ENCODE results near the gene EXT2.

Gene EXT2

GRCh38 chr11:44172966-44173365 lies 77.5 kb downstream of the EXT2 start:
- TF ChIP-seq CTCF (IDR thresholded peaks at IDR 0.05): no peak
- H2AFZ ChIP-seq: no peak overlapping the region

GRCh38 chr11:44174842-44175241 lies 79.4 kb downstream of the EXT2 start:
- H3K4me3 ChIP-seq (ENCODE audit: low read depth, low read length): no peak overlapping the region
- H2AFZ ChIP-seq: no peak overlapping the region
- no peaks in the 10 kb centered on the region for H3K36me3 ChIP-seq (ENCODE audit: control insufficient read depth, insufficient read depth, low read length)
- H3K27me3 ChIP-seq (ENCODE audit: control insufficient read depth, insufficient read depth, low read length): no peaks in the 10 kb centered on the region
- TF ChIP-seq CTCF (IDR thresholded peaks at IDR 0.05): no peak
- H3K79me2 ChIP-seq: no peaks in the 10 kb centered on the region
- H3K4me2 ChIP-seq (ENCODE audit: low read length): no peak overlapping the region
- no peaks in the 10 kb centered on the region for H3K9me3 ChIP-seq (ENCODE audit: control insufficient read depth, low read length)
- H3K27ac ChIP-seq: no peak overlapping the region
- H3K4me1 ChIP-seq: no peaks in the 10 kb centered on the region
- H3K9ac ChIP-seq: no peak overlapping the region

More at GRCh38 chr11:44172966-44173365, 77.5 kb downstream of the EXT2 start:
- Histone ChIP-seq H3K9me3 (ENCODE audit: control insufficient read depth, low read length) (no peaks in the 10 kb centered on the region), H3K4me3 (ENCODE audit: low read depth, low read length) (no peak overlapping the region), H3K27me3 (ENCODE audit: control insufficient read depth, insufficient read depth, low read length) (no peaks in the 10 kb centered on the region), H3K9ac (no peak overlapping the region), H3K79me2 (no peaks in the 10 kb centered on the region), H3K27ac (no peak overlapping the region), H3K4me1 (no peaks in the 10 kb centered on the region), H3K4me2 (ENCODE audit: low read length) (no peak overlapping the region), H3K36me3 (ENCODE audit: control insufficient read depth, insufficient read depth, low read length) (no peaks in the 10 kb centered on the region)

GRCh38 chr11:44176546-44177213 lies 81.2 kb downstream of the EXT2 start:
- no peaks in the 10 kb centered on the region for H3K79me2 ChIP-seq
- H3K9ac ChIP-seq: no peak overlapping the region
- H3K4me3 ChIP-seq (ENCODE audit: low read depth, low read length): no peak overlapping the region
- no peak for TF ChIP-seq CTCF (IDR thresholded peaks at IDR 0.05)
- no peaks in the 10 kb centered on the region for H3K27me3 ChIP-seq (ENCODE audit: control insufficient read depth, insufficient read depth, low read length)
- H3K9me3 ChIP-seq (ENCODE audit: control insufficient read depth, low read length): no peaks in the 10 kb centered on the region
- no peak overlapping the region for H3K4me2 ChIP-seq (ENCODE audit: low read length)
- H2AFZ ChIP-seq: no peak overlapping the region
- no peaks in the 10 kb centered on the region for H3K36me3 ChIP-seq (ENCODE audit: control insufficient read depth, insufficient read depth, low read length)
- H3K4me1 ChIP-seq: no peaks in the 10 kb centered on the region
- no peak overlapping the region for H3K27ac ChIP-seq

- H3K9ac ChIP-seq: no peak overlapping the region
- H3K27me3 ChIP-seq (ENCODE audit: control insufficient read depth, insufficient read depth, low read length): no peaks in the 10 kb centered on the region
- no peaks in the 10 kb centered on the region for H3K9me3 ChIP-seq (ENCODE audit: control insufficient read depth, low read length)
- TF ChIP-seq CTCF (IDR thresholded peaks at IDR 0.05): no peak
- H3K79me2 ChIP-seq: no peaks in the 10 kb centered on the region
- no peak overlapping the region for H3K4me3 ChIP-seq (ENCODE audit: low read depth, low read length)
- no peak overlapping the region for H3K27ac ChIP-seq
- H3K36me3 ChIP-seq (ENCODE audit: control insufficient read depth, insufficient read depth, low read length): no peaks in the 10 kb centered on the region
- no peak overlapping the region for H2AFZ ChIP-seq
- H3K4me1 ChIP-seq: no peaks in the 10 kb centered on the region
- no peak overlapping the region for H3K4me2 ChIP-seq (ENCODE audit: low read length)
Measured at GRCh38 chr11:44177905-44178304, 82.4 kb downstream of the EXT2 start.

- no peaks in the 10 kb centered on the region for H3K27me3 ChIP-seq (ENCODE audit: control insufficient read depth, insufficient read depth, low read length)
- H3K4me1 ChIP-seq: no peaks in the 10 kb centered on the region
- H3K36me3 ChIP-seq (ENCODE audit: control insufficient read depth, insufficient read depth, low read length): no peaks in the 10 kb centered on the region
- TF ChIP-seq CTCF (IDR thresholded peaks at IDR 0.05): no peak
- no peaks in the 10 kb centered on the region for H3K9me3 ChIP-seq (ENCODE audit: control insufficient read depth, low read length)
- no peak overlapping the region for H2AFZ ChIP-seq
- H3K9ac ChIP-seq: no peak overlapping the region
- no peak overlapping the region for H3K4me2 ChIP-seq (ENCODE audit: low read length)
- H3K4me3 ChIP-seq (ENCODE audit: low read depth, low read length): no peak overlapping the region
- no peaks in the 10 kb centered on the region for H3K79me2 ChIP-seq
- H3K27ac ChIP-seq: no peak overlapping the region
Measured at GRCh38 chr11:44178381-44178780, 82.9 kb downstream of the EXT2 start.
